Measurements from ENCODE around the gene PPDPF. TPM values are rescaled to one million over a fixed set of nuclear protein-coding genes. Genes with fewer than 3 reads are reported as not detected.

PPDPF gene
- total RNA-seq, 2 donors from 2014 or later = 602 to 609 TPM

DNA sequence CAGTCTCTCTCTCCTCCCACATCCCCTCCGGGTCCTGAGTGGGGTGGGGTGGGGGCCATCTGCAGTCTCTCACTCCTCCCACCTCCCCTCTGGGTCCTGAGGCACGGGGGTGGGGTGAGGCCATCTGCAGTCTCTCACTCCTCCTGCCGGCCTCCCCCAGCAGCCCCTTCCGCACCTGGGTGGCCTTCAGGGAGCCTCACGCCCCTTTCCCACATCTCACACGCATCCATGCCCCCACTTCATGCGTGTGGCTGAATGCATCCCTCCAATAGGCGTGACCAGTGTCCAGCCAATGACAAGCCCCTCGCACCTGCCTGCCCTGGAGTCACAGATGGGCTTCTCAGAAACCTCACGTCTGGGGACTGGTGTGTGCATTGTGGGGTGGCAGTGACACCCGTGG lies 28.0 kb downstream of the PPDPF start:
- Histone ChIP-seq H3K27me3 (replicated peaks; ENCODE audit: insufficient read depth) (no peaks in the 10 kb centered on the region), H3K27ac (no peak overlapping the region), H3K36me3 (no peaks in the 10 kb centered on the region), H3K4me3 (no peak overlapping the region), H3K9me3 (no peaks in the 10 kb centered on the region), H3K4me1 (replicated peaks) (no peaks in the 10 kb centered on the region)
- no peak for DNase-seq (ENCODE audit: low spot score)
- TF ChIP-seq POLR2AphosphoS5 (IDR thresholded peaks at IDR 0.05) (no peak), POLR2A (IDR thresholded peaks at IDR 0.05) (no peak)
- TF ChIP-seq, protein P1, sequence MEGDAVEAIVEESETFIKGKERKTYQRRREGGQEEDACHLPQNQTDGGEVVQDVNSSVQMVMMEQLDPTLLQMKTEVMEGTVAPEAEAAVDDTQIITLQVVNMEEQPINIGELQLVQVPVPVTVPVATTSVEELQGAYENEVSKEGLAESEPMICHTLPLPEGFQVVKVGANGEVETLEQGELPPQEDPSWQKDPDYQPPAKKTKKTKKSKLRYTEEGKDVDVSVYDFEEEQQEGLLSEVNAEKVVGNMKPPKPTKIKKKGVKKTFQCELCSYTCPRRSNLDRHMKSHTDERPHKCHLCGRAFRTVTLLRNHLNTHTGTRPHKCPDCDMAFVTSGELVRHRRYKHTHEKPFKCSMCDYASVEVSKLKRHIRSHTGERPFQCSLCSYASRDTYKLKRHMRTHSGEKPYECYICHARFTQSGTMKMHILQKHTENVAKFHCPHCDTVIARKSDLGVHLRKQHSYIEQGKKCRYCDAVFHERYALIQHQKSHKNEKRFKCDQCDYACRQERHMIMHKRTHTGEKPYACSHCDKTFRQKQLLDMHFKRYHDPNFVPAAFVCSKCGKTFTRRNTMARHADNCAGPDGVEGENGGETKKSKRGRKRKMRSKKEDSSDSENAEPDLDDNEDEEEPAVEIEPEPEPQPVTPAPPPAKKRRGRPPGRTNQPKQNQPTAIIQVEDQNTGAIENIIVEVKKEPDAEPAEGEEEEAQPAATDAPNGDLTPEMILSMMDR (IDR thresholded peaks at IDR 0.05) = no peak
- intact Hi-C loops (cut with DNase I) = no loop called here
- WGBS = 43% methylated on average over 10 of the region's 11 CpGs

DNA sequence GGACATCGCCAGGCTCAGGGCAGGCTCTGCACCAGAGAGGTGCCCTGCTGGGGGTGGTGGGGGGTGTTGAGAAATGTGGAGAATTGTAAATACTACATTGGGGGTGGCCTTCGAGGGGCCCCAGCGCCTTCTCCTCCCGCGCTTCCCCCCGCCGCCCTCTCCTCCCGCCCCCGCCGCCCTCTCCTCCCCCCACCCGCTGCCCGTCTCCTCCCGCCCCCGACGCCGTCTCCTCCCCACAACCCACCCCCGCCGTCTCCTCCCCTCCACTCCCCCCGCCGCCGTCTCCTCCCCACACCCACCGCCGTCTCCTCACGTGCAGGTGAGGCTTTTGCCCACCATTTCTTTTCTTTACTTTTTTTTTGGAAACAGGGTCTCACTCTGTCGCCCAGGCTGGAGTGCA lies 28.5 kb downstream of the PPDPF start:
- H3K27me3 ChIP-seq (replicated peaks; ENCODE audit: insufficient read depth) = no peaks in the 10 kb centered on the region
- TF ChIP-seq POLR2A (IDR thresholded peaks at IDR 0.05) = no peak
- TF ChIP-seq, protein P1 (IDR thresholded peaks at IDR 0.05) = no peak
- TF ChIP-seq POLR2AphosphoS5 (IDR thresholded peaks at IDR 0.05) = no peak
- H3K4me1 ChIP-seq (replicated peaks) = no peaks in the 10 kb centered on the region
- H3K4me3 ChIP-seq = no peak overlapping the region
- WGBS = 16% methylated on average over 25 of the region's 25 CpGs
- no peaks in the 10 kb centered on the region for H3K9me3 ChIP-seq
- intact Hi-C loops (cut with DNase I) = no loop called here
- H3K27ac ChIP-seq = no peak overlapping the region
- H3K36me3 ChIP-seq = no peaks in the 10 kb centered on the region
- no peak for DNase-seq (ENCODE audit: low spot score)

DNA sequence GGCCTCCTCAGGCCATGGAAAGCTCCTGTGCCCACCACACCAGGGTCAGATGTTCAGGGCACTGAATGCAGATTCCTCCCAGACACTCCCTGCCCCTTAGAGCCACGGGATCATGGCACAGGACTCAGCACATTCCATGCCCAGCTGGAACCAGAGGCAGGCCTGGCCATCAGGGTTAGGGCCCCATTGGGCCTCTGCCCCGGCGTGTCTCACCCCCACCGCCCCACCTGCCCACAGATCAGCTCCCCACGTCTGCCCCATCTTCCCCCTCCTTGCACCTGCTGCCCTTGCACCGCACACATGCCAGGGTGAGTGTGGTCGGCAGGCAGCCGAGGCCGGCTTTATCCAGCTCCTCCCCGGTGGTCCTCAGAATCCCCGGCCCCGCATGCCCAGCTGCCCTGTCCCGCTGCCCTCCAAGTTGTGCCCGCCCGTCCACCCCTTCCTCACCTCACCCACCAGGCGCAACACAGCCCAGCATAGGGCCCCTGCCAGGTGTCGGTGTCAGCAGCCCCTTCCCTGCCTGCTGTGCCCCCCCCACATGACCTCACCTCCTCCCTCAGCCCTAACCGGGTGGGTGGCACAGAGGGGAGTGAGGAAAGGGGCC lies 29.2 kb downstream of the PPDPF start:
- no peak overlapping the region for H3K27ac ChIP-seq
- no peaks in the 10 kb centered on the region for H3K4me1 ChIP-seq (replicated peaks)
- no peak overlapping the region for H3K4me3 ChIP-seq
- no peaks in the 10 kb centered on the region for H3K36me3 ChIP-seq
- WGBS = 80% methylated on average over 18 of the region's 18 CpGs
- no peaks in the 10 kb centered on the region for H3K27me3 ChIP-seq (replicated peaks; ENCODE audit: insufficient read depth)
- H3K9me3 ChIP-seq = no peaks in the 10 kb centered on the region
- no peak for DNase-seq (ENCODE audit: low spot score)
- TF ChIP-seq POLR2A (IDR thresholded peaks at IDR 0.05) (no peak), POLR2AphosphoS5 (IDR thresholded peaks at IDR 0.05) (no peak)
- TF ChIP-seq, protein P1 (IDR thresholded peaks at IDR 0.05) = no peak
- intact Hi-C loops (cut with DNase I) = no loop called here

DNA sequence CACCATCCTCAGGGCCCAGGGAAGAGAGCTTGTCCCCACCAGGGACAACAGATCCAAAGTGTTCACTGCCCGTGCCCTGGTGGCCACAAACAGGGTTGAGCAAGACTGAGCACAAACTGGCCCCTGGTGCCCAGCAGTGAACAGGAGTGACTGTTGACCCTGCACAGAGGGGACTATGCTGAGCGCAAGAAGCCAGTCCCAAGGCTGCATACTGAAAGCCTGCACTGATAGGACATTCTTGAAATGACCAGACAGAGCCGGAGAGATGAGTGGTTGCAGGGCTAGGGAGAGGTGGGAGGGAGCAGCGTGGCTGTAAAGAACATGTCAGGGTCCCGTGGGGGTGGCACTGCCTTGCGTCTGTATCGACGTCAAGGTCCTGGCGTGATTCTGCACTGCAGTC lies 30.5 kb downstream of the PPDPF start:
- Histone ChIP-seq H3K36me3 (no peaks in the 10 kb centered on the region), H3K27ac (no peak overlapping the region), H3K4me3 (no peak overlapping the region), H3K27me3 (replicated peaks; ENCODE audit: insufficient read depth) (no peaks in the 10 kb centered on the region), H3K4me1 (replicated peaks) (no peaks in the 10 kb centered on the region), H3K9me3 (no peaks in the 10 kb centered on the region)
- intact Hi-C loops (cut with DNase I) = no loop called here
- WGBS = 61% methylated on average over 9 of the region's 9 CpGs
- TF ChIP-seq POLR2A (IDR thresholded peaks at IDR 0.05) (no peak), POLR2AphosphoS5 (IDR thresholded peaks at IDR 0.05) (no peak)
- TF ChIP-seq, protein P1 (IDR thresholded peaks at IDR 0.05) = no peak
- no peak for DNase-seq (ENCODE audit: low spot score)

DNA sequence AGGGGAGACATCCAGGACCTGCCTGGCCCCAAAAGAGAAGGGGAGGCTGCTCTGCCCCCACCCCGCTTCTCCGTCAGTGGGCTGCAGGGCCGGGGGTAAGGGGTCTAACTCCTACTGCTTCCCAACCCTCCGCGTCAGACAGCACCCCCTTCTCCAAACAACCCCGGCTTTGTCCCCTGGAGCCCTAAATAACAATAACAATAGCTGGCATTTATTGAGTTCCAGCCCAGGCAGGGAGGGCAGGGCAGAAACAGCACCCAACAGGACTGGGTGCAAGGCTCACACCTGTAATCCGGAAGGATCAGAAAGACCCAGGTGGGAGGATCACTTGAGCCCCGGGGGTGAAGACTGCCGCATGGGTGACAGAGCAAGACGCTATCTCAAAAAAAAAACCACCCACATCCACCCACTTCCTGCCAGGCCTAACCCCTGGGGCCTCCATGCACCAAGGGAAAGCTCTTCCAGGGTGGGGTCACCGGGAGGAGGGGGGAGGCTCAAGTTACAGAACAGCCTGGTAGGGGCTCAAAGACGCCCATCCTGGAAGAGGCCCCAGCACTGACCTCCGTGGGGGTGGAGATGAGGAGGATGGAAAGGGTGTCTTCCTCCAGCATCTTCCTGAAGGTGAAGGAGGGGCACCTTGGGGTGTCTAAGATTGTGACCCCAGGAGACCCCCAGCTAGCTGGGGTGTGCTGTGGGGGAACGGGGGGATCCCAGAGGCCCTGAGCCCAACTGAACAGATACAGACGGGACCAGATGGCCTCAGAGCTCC lies 32.1 kb downstream of the PPDPF start:
- WGBS = 45% methylated on average over 15 of the region's 15 CpGs
- H3K9me3 ChIP-seq = no peaks in the 10 kb centered on the region
- intact Hi-C loops (cut with DNase I) = no loop called here
- no peak overlapping the region for H3K4me3 ChIP-seq
- H3K27me3 ChIP-seq (replicated peaks; ENCODE audit: insufficient read depth) = no peaks in the 10 kb centered on the region
- H3K4me1 ChIP-seq (replicated peaks) = no peaks in the 10 kb centered on the region
- H3K36me3 ChIP-seq = no peaks in the 10 kb centered on the region
- no peak overlapping the region for H3K27ac ChIP-seq
- TF ChIP-seq POLR2A (IDR thresholded peaks at IDR 0.05) (no peak), POLR2AphosphoS5 (IDR thresholded peaks at IDR 0.05) (no peak)
- TF ChIP-seq, protein P1 (IDR thresholded peaks at IDR 0.05) = no peak
- DNase-seq (ENCODE audit: low spot score) = no peak

Measured in prostate gland (tissue), 2 donors.